ENCODE measurements around the gene NLRP11. TPM values are rescaled to one million over a fixed set of nuclear protein-coding genes. Genes with fewer than 3 reads are reported as not detected.

Gene NLRP11
- total and polyA plus RNA-seq, 4 experiments from 2014 or later: not detected

DNA sequence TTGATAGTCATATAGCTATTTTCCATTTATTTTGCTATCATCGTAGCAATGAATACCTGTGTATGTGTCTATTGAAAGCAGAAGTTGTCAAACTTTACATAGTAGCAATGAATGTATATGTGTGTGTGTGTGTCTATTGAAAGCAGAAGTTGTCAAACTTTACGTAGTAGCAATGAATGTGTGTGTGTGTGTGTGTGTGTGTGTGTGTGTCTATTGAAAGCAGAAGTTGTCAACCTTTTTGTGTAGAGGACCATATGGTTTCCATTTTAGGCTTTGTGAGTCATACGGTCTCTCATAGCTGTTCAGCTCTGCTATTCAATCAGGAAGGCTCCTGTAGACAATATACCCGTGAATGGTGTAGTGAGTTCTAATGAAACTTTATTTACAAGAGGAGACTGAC lies 25.4 kb upstream of the NLRP11 start:
- intact Hi-C loops (cut with micrococcal nuclease): no loop called here
- no peak for DNase-seq
- Histone ChIP-seq H3K9me3 (ENCODE audit: control insufficient read depth in 1 of 2, low read length in 2 of 2) (no peaks in the 10 kb centered on the region), H3K4me1 (ENCODE audit: insufficient read depth, low read length) (no peaks in the 10 kb centered on the region), H3K27ac (ENCODE audit: low read depth, low read length) (no peak overlapping the region), H3K4me3 (ENCODE audit: low read length in 2 of 2) (no peak overlapping the region), H3K27me3 (ENCODE audit: insufficient read depth, low read length) (no peaks in the 10 kb centered on the region), H3K36me3 (ENCODE audit: insufficient read depth, low read length) (no peaks in the 10 kb centered on the region)
- H3K36me3 Mint-ChIP-seq: no peaks in the 10 kb centered on the region
- no peaks in the 10 kb centered on the region for H3K27me3 Mint-ChIP-seq
- peak overlapping the region in 2 of 8 donors; percentile 8 to 11 for H3K4me3 Mint-ChIP-seq
- no peaks in the 10 kb centered on the region for H3K4me1 Mint-ChIP-seq
- peaks cover 1 to 31% (median 3%) of the 10 kb centered on the region in 8 donors for H3K9me3 Mint-ChIP-seq
- ChIA-PET POLR2A (ENCODE audit: partially characterized antibody) (no interaction called here), CTCF (ENCODE audit: partially characterized antibody) (no interaction called here)
- H3K27ac Mint-ChIP-seq: no peak overlapping the region

DNA sequence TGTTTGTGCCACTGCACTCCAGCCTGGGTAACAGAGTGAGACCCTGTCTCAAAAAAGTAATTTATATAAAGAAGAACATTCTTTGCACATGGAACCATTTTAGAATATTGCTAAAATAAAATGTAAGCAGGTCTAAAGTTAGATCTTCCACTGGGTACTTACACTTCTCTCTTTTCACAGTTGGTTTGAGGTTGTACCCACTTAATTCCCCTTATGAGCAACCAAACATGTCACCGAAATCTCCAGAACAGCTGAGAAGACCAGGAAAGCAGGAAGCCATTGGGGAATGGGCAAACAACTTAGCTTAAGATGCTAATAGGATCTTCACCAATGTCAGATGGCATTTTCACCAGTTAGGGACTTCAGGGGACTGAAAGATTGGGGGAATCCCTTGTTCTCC lies 23.4 kb upstream of the NLRP11 start:
- Histone ChIP-seq H3K27ac (ENCODE audit: low read depth, low read length) (no peak overlapping the region), H3K9me3 (ENCODE audit: control insufficient read depth in 1 of 2, low read length in 2 of 2) (no peaks in the 10 kb centered on the region), H3K4me1 (ENCODE audit: insufficient read depth, low read length) (no peaks in the 10 kb centered on the region), H3K27me3 (ENCODE audit: insufficient read depth, low read length) (no peaks in the 10 kb centered on the region), H3K4me3 (ENCODE audit: low read length in 2 of 2) (no peak overlapping the region), H3K36me3 (ENCODE audit: insufficient read depth, low read length) (no peaks in the 10 kb centered on the region)
- ChIA-PET CTCF (ENCODE audit: partially characterized antibody) (no interaction called here), POLR2A (ENCODE audit: partially characterized antibody) (no interaction called here)
- intact Hi-C loops (cut with micrococcal nuclease): no loop called here
- Mint-ChIP-seq H3K36me3 (no peaks in the 10 kb centered on the region), H3K27me3 (no peaks in the 10 kb centered on the region), H3K27ac (no peak overlapping the region), H3K4me1 (no peaks in the 10 kb centered on the region), H3K4me3 (no peak overlapping the region), H3K9me3 (peaks cover 2 to 34% (median 5%) of the 10 kb centered on the region in 8 donors)
- DNase-seq: no peak

DNA sequence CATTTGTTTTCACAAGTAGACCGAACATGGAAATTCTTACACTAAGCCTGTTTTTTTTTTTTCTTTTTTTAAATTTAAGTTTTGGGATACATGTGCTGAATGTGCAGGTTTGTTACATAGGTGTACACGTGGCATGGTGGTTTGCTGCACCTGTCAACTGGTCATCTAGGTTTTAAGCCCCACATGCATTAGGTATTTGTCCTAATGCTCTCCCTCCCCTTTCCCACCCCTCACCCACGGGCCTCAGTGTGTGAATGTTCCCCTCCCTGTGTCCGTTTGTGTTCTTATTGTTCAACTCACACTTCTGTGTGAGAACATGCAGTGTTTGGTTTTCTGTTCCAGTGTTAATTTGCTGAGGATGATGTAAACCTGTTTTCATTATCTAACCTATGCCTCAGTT lies 7.1 kb upstream of the NLRP11 start:
- no peaks in the 10 kb centered on the region for H3K36me3 ChIP-seq (ENCODE audit: insufficient read depth, low read length)
- no peak overlapping the region for H3K27ac Mint-ChIP-seq
- H3K4me3 ChIP-seq (ENCODE audit: low read length in 2 of 2): no peak overlapping the region
- ChIA-PET POLR2A (ENCODE audit: partially characterized antibody) (no interaction called here), CTCF (ENCODE audit: partially characterized antibody) (no interaction called here)
- H3K9me3 ChIP-seq (ENCODE audit: control insufficient read depth in 1 of 2, low read length in 2 of 2): no peaks in the 10 kb centered on the region
- no peak for DNase-seq
- peaks cover 0 to 2% of the 10 kb centered on the region in 2 donors for H3K27me3 Mint-ChIP-seq
- no peaks in the 10 kb centered on the region for H3K36me3 Mint-ChIP-seq
- H3K4me1 ChIP-seq (ENCODE audit: insufficient read depth, low read length): no peaks in the 10 kb centered on the region
- intact Hi-C loops (cut with micrococcal nuclease): no loop called here
- H3K4me3 Mint-ChIP-seq: no peak overlapping the region
- H3K4me1 Mint-ChIP-seq: no peaks in the 10 kb centered on the region
- peaks cover 0 to 26% (median 12%) of the 10 kb centered on the region in 8 donors for H3K9me3 Mint-ChIP-seq
- no peak overlapping the region for H3K27ac ChIP-seq (ENCODE audit: low read depth, low read length)
- H3K27me3 ChIP-seq (ENCODE audit: insufficient read depth, low read length): no peaks in the 10 kb centered on the region

DNA sequence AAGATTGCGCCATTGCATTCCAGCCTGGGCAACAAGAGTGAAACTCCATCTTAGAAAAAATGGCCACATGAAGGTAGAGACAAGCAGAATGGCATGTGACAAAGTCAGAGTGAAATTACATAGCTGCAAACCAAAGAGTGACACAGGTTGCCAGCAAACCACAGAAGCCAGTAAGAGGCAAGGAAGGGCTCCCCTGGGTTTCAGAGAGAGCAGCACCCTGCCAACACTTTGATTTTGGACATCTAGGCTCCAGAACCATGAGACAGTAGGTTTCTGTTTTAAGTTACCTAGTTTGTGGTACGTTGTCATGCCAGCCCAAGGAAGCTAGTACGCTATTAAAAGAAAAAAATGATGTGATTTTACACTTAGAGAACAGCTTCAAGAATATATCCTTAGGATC lies 6.5 kb upstream of the NLRP11 start:
- Mint-ChIP-seq H3K27me3 (peaks cover 0 to 2% of the 10 kb centered on the region in 2 donors), H3K9me3 (peaks cover 0 to 25% (median 10%) of the 10 kb centered on the region in 8 donors), H3K36me3 (no peaks in the 10 kb centered on the region), H3K27ac (no peak overlapping the region), H3K4me3 (no peak overlapping the region), H3K4me1 (no peaks in the 10 kb centered on the region)
- H3K4me1 ChIP-seq (ENCODE audit: insufficient read depth, low read length): no peaks in the 10 kb centered on the region
- no peaks in the 10 kb centered on the region for H3K9me3 ChIP-seq (ENCODE audit: control insufficient read depth in 1 of 2, low read length in 2 of 2)
- POLR2A ChIA-PET (ENCODE audit: partially characterized antibody): no interaction called here
- intact Hi-C loops (cut with micrococcal nuclease): no loop called here
- H3K4me3 ChIP-seq (ENCODE audit: low read length in 2 of 2): no peak overlapping the region
- CTCF ChIA-PET (ENCODE audit: partially characterized antibody): no interaction called here
- no peak for DNase-seq
- no peaks in the 10 kb centered on the region for H3K27me3 ChIP-seq (ENCODE audit: insufficient read depth, low read length)
- no peak overlapping the region for H3K27ac ChIP-seq (ENCODE audit: low read depth, low read length)
- H3K36me3 ChIP-seq (ENCODE audit: insufficient read depth, low read length): no peaks in the 10 kb centered on the region

DNA sequence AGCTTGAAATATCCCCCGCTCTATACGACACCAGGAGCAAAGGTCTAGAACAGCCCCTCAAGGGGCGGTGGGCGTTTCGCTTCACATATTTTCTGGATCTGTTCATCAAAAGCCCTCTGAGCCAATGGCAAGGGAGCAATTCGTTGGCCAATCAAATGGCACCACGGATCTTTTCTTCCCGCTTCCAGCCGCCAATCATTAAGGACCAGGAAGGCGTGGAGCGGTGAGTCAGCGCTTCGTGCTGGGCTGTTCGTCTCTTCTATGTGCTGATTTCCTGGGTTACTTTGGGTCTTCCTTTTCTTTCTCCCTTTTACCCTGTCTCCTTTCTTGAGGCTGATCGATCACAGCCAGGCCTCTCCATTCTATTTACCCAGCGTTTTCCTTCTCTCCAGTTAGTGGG lies 4.5 kb upstream of the NLRP11 start, which contains the start of gene NLRP4:
TSS of gene NLRP4 (plus strand) at position 201 of the 400 bp plus-strand sequence. CDS start 15,541 bp downstream, outside the sequence.
- DNase-seq: no peak
- Histone ChIP-seq H3K27ac (ENCODE audit: low read depth, low read length) (no peak within 1 kb of the TSS), H3K36me3 (ENCODE audit: insufficient read depth, low read length) (no peaks in the 10 kb centered on the region), H3K27me3 (ENCODE audit: insufficient read depth, low read length) (no peaks in the 10 kb centered on the region), H3K4me3 (ENCODE audit: low read length in 2 of 2) (no peak within 1 kb of the TSS), H3K4me1 (ENCODE audit: insufficient read depth, low read length) (no peaks in the 10 kb centered on the region), H3K9me3 (ENCODE audit: control insufficient read depth in 1 of 2, low read length in 2 of 2) (no peaks in the 10 kb centered on the region)
- Mint-ChIP-seq H3K4me3 (no peak within 1 kb of the TSS), H3K4me1 (no peaks in the 10 kb centered on the region), H3K27ac (peak within 1 kb of the TSS in 1 of 7 donors; percentile 66), H3K36me3 (no peaks in the 10 kb centered on the region), H3K27me3 (peaks cover 0 to 2% of the 10 kb centered on the region in 2 donors), H3K9me3 (peaks cover 0 to 17% (median 7%) of the 10 kb centered on the region in 8 donors)
- intact Hi-C loops (cut with micrococcal nuclease): no loop called here
- POLR2A ChIA-PET (ENCODE audit: partially characterized antibody): no interaction called here
- CTCF ChIA-PET (ENCODE audit: partially characterized antibody): no interaction called here

DNA sequence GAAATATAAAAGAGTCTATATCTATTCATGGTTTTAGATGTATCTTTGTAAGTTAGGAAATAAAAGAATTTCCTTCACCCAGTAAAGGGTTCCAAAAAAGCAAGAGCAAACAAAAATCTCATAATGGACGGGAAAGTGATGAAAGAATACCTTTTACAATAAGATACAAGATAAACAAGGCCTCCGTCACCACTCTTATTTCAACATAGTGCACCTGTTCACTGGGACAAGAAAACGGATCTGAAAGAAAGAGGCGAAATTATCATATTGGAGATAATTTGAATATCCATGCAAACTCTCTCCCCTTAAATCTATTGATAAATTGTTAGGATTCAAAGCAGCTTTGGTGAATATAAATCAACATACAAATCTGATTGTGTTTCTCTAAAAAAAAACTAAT lies 877 bp upstream of the NLRP11 start:
- Histone ChIP-seq H3K4me1 (ENCODE audit: insufficient read depth, low read length) (no peaks in the 10 kb centered on the region), H3K27me3 (ENCODE audit: insufficient read depth, low read length) (no peaks in the 10 kb centered on the region), H3K27ac (ENCODE audit: low read depth, low read length) (no peak overlapping the region), H3K36me3 (ENCODE audit: insufficient read depth, low read length) (no peaks in the 10 kb centered on the region), H3K4me3 (ENCODE audit: low read length in 2 of 2) (no peak overlapping the region), H3K9me3 (ENCODE audit: control insufficient read depth in 1 of 2, low read length in 2 of 2) (no peaks in the 10 kb centered on the region)
- CTCF ChIA-PET (ENCODE audit: partially characterized antibody): no interaction called here
- peaks cover 0 to 13% (median 4%) of the 10 kb centered on the region in 8 donors for H3K9me3 Mint-ChIP-seq
- no peak overlapping the region for H3K4me3 Mint-ChIP-seq
- H3K27ac Mint-ChIP-seq: no peak overlapping the region
- no peaks in the 10 kb centered on the region for H3K4me1 Mint-ChIP-seq
- POLR2A ChIA-PET (ENCODE audit: partially characterized antibody): no interaction called here
- H3K27me3 Mint-ChIP-seq: no peaks in the 10 kb centered on the region
- intact Hi-C loops (cut with micrococcal nuclease): no loop called here
- no peaks in the 10 kb centered on the region for H3K36me3 Mint-ChIP-seq
- DNase-seq: no peak

DNA sequence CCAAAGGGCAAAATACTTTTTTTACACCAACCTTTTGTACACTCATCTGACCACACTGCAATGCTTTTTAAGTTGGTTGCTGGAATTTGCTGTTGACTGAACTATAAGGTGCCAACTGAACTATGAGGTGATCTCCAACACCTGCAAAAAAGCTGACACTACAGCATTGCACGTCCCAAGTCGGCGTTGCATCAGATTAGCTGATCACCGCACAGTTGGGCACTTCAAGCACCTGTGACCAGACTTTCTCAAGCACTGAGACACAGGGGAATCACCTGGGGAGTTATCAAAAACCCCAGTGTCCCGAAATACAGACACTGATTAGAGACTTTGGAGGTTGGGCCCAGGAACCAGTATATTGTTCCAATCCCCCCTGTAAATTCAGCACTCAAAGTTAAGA lies 1.1 kb downstream of the NLRP11 start:
- ChIA-PET POLR2A (ENCODE audit: partially characterized antibody) (no interaction called here), CTCF (ENCODE audit: partially characterized antibody) (no interaction called here)
- no peak overlapping the region for H3K27ac Mint-ChIP-seq
- DNase-seq: no peak
- H3K36me3 Mint-ChIP-seq: no peaks in the 10 kb centered on the region
- intact Hi-C loops (cut with micrococcal nuclease): no loop called here
- peaks cover 0 to 8% (median 0%) of the 10 kb centered on the region in 8 donors for H3K9me3 Mint-ChIP-seq
- H3K27ac ChIP-seq (ENCODE audit: low read depth, low read length): no peak overlapping the region
- no peaks in the 10 kb centered on the region for H3K36me3 ChIP-seq (ENCODE audit: insufficient read depth, low read length)
- no peaks in the 10 kb centered on the region for H3K4me1 Mint-ChIP-seq
- H3K9me3 ChIP-seq (ENCODE audit: control insufficient read depth in 1 of 2, low read length in 2 of 2): no peaks in the 10 kb centered on the region
- H3K4me3 Mint-ChIP-seq: no peak overlapping the region
- no peaks in the 10 kb centered on the region for H3K27me3 ChIP-seq (ENCODE audit: insufficient read depth, low read length)
- H3K4me3 ChIP-seq (ENCODE audit: low read length in 2 of 2): no peak overlapping the region
- no peaks in the 10 kb centered on the region for H3K4me1 ChIP-seq (ENCODE audit: insufficient read depth, low read length)
- H3K27me3 Mint-ChIP-seq: no peaks in the 10 kb centered on the region

DNA sequence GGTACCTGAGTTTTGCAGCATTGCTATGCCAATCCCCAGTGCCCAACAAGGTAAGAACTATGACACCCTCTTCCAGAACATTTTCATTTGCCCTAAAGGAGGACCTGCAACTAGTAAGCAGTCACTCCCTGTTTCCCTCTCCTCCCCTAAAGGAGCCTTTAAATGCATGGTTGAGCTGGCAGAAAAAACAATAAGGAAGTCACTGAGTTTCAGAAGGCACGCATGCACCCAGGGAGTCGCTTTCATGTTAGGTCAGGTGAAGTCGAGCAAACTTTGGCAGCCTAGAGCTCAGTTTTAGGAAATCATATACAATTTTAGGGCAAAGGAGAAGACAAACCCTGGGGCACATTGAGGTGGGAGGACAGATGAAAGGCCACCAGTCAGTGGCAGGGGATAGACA lies 11.8 kb downstream of the NLRP11 start:
- H3K27me3 Mint-ChIP-seq: peaks cover 8 to 19% of the 10 kb centered on the region in 2 donors
- H3K36me3 Mint-ChIP-seq: no peaks in the 10 kb centered on the region
- Histone ChIP-seq H3K4me1 (ENCODE audit: insufficient read depth, low read length) (no peaks in the 10 kb centered on the region), H3K27ac (ENCODE audit: low read depth, low read length) (no peak overlapping the region), H3K27me3 (ENCODE audit: insufficient read depth, low read length) (no peaks in the 10 kb centered on the region), H3K4me3 (ENCODE audit: low read length in 2 of 2) (no peak overlapping the region), H3K9me3 (ENCODE audit: control insufficient read depth in 1 of 2, low read length in 2 of 2) (no peaks in the 10 kb centered on the region), H3K36me3 (ENCODE audit: insufficient read depth, low read length) (no peaks in the 10 kb centered on the region)
- POLR2A ChIA-PET (ENCODE audit: partially characterized antibody): no interaction called here
- H3K4me1 Mint-ChIP-seq: no peaks in the 10 kb centered on the region
- no peak for DNase-seq
- intact Hi-C loops (cut with micrococcal nuclease): no loop called here
- peaks cover 0 to 13% (median 4%) of the 10 kb centered on the region in 8 donors for H3K9me3 Mint-ChIP-seq
- H3K27ac Mint-ChIP-seq: no peak overlapping the region
- H3K4me3 Mint-ChIP-seq: no peak overlapping the region
- CTCF ChIA-PET (ENCODE audit: partially characterized antibody): no interaction called here
